Stimulated activated naive CD4-positive, alpha-beta T cell (primary cell): Measurements from ENCODE around the gene PBX1.

Experiments used
- DNase-seq, 6 experiments: peaks; one replicate each; lab custom pipeline; 2025; lab: John Stamatoyannopoulos, UW

Gene PBX1

GRCh38 chr1:164867590-164867989, 308.6 kb downstream of the PBX1 start:
- no peak for DNase-seq

- no peak for DNase-seq
Observed at GRCh38 chr1:164868990-164869389, 310.0 kb downstream of the PBX1 start.

DNA sequence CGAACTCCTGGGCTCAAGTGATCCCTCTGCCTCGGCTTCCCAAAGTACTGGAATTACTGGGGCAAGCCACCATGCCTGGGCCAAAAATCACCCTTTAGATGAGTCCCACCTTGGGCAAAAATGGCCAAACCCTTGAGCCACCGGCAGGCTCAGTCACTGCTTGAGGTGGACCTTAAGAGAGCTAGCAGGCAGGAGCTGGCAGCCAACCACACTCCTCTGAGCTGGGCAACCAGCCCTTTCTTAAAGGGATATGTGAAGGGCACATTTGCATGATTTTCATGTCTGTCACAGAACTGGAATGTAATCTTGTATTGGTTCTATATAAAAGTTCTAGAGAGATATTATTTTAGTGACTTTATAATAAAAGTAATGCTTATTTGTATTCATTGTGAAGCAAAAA, 316.5 kb downstream of the PBX1 start:
- DNase-seq, result no peak

GRCh38 chr1:164876398-164877116, 317.6 kb downstream of the PBX1 start:
- DNase-seq, result no peak

- DNase-seq, result no peak
Observed at GRCh38 chr1:164880199-164880598, 321.2 kb downstream of the PBX1 start.

- no peak for DNase-seq
Observed at GRCh38 chr1:164880644-164881043, 321.7 kb downstream of the PBX1 start.

GRCh38 chr1:164885311-164885710, 326.3 kb downstream of the PBX1 start:
- DNase-seq, result no peak

DNA sequence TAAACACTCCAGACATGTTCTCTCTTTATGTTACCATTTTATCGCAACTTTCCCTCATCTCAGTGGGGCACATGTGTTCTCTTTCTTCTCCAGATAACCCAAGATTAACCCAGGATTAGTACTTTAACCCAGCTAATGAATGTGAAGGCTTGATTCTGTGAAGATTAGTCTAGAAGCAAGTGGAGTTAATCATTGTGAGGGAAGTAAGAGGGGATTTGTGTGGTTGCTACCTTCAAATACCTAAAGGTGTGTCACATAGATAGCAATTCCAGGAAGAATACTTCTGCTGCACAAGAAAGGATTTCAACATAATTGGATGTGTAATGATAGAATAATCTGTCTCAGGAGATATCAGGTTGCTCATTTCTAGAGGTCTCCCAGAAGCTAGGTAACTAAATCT, 327.1 kb downstream of the PBX1 start:
- DNase-seq, result no peak

GRCh38 chr1:164891615-164892014, 332.6 kb downstream of the PBX1 start:
- DNase-seq, result no peak

DNA sequence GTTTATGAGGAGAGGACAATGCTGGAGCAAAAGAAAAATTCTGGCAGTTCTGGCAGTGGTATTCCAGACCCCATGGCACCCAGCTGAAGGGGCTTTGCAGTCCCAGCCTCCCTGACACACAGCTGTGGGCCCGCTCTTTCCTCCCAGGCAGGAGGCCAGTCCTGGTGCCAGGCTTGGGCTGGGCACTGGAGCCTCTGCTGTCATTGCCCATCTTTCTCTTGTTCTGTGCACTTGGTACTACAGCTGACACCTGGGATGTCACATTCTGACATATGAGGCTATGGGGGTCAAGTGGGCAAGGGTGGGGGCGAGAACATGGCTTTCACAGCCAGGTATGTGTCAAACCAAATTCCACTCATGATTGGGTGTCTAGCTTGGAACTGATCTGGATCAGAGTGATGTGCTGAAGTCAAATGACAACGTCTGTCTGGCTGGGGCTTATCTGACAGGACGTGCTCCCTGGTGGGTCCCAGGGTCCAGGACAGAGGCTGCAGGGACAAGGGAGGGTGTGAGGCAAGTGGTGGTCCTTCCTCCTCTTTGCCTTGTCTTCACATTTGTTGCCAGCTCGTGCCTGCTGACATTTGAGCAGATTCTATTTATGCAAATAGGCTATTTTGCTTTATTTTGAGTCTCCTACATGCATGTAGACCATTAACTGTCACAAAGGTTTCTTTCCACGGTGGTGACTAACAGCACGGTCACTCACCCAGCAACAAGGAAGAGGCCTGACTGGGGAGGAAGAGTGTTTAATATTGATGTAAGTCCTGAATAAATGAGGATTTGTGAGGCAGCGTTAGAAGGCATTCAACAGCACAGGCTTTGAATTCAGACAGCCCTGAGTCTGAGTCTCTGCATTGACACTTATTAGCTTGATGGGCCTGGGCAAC, 336.3 kb downstream of the PBX1 start:
- DNase-seq, result no peak

- DNase-seq, result no peak
Observed at GRCh38 chr1:164901031-164901430, 342.0 kb downstream of the PBX1 start.
